Large intestine (tissue), 12 donors: ENCODE results near the gene SLC41A3. TPM values are rescaled to one million over a fixed set of nuclear protein-coding genes. Genes with fewer than 3 reads are reported as not detected.
A peak's percentile ranks its signal among the peaks of the same experiment; 100 is the strongest.

Source experiments
- DNase-seq, 2 donors: peaks; one replicate each; pipeline versions ENCODE4 v3.0.0 to v3.0.0-alpha.2; 2013
- H3K27ac ChIP-seq: one replicate; pipeline ENCODE4 v1.5.1; 2013; ENCODE audit warnings: low read length
- H3K27me3 ChIP-seq: 2 replicates; pipeline ENCODE4 v1.6.1; 2013; ENCODE audit warnings: low read length; ENCODE audit not compliant: control insufficient read depth, insufficient read depth
- H3K36me3 ChIP-seq: 2 replicates; pipeline ENCODE4 v1.6.1; 2013; ENCODE audit warnings: low read length; ENCODE audit not compliant: control insufficient read depth, insufficient read depth
- H3K4me1 ChIP-seq: one replicate; pipeline ENCODE4 v1.6.1; 2013; ENCODE audit warnings: low read length; ENCODE audit not compliant: control insufficient read depth, insufficient read depth
- H3K4me3 ChIP-seq: one replicate; pipeline ENCODE4 v1.5.1; 2013; ENCODE audit warnings: low read length
- H3K9me3 ChIP-seq: one replicate; pipeline ENCODE4 v1.6.1; 2013; ENCODE audit warnings: mild to moderate bottlenecking, low read depth, low read length, moderate library complexity; ENCODE audit not compliant: control insufficient read depth
- WGBS: methylation state at CpG from one replicate; pipeline ENCODE4 v1.1.5; 2013; ENCODE audit warnings: low lambda C conversion rate; ENCODE audit not compliant: insufficient coverage; 5-methylcytosine and 5-hydroxymethylcytosine counted together
- long read RNA-seq, 11 donors: transcript quantifications; one replicate each; lab custom pipeline, GENCODE V29; 2026
- polyA plus RNA-seq: library from polyadenylated mRNA; unstranded; fragments of 120-200 nt; gene quantifications from one replicate; pipeline ENCODE4 v1.2.1, GENCODE V29; 2013

SLC41A3 gene
- 32.8 TPM for polyA plus RNA-seq
- long read RNA-seq, donor 1, partial matches to known transcripts, result 0 of 9 reads
- long read RNA-seq, donor 1, other reads (novel, unspliced or antisense), result 0 of 9 reads
- long read RNA-seq, donor 2, transcript SLC41A3-208 (6 exons, 2,351 nt), result major isoform, 5 of 10 reads
- long read RNA-seq, donor 2, partial matches to known transcripts, result 0 of 10 reads
- long read RNA-seq, donor 2, other reads (novel, unspliced or antisense), result 0 of 10 reads
- long read RNA-seq, donor 3, result 0 reads
- long read RNA-seq, donor 4, partial matches to known transcripts, result 0 of 2 reads
- long read RNA-seq, donor 4, other reads (novel, unspliced or antisense), result 0 of 2 reads
- long read RNA-seq, donor 5, partial matches to known transcripts, result 0 of 3 reads
- long read RNA-seq, donor 5, other reads (novel, unspliced or antisense), result 0 of 3 reads
- long read RNA-seq, donor 6, transcript SLC41A3-203 (11 exons, 2,169 nt), result major isoform, 7 of 21 reads
- long read RNA-seq, donor 6, partial matches to known transcripts, result 12 of 21 reads
- long read RNA-seq, donor 6, other reads (novel, unspliced or antisense), result 0 of 21 reads
- long read RNA-seq, donor 7, transcript SLC41A3-203 (11 exons, 2,169 nt), result major isoform, 5 of 7 reads
- long read RNA-seq, donor 7, partial matches to known transcripts, result 0 of 7 reads
- long read RNA-seq, donor 7, other reads (novel, unspliced or antisense), result 0 of 7 reads
- long read RNA-seq, donor 8, partial matches to known transcripts, result 0 of 7 reads
- long read RNA-seq, donor 8, other reads (novel, unspliced or antisense), result 0 of 7 reads
- long read RNA-seq, donor 9, transcript SLC41A3-203 (11 exons, 2,169 nt), result major isoform, 5 of 9 reads
- long read RNA-seq, donor 9, partial matches to known transcripts, result 0 of 9 reads
- long read RNA-seq, donor 9, other reads (novel, unspliced or antisense), result 0 of 9 reads
- long read RNA-seq, donor 10, partial matches to known transcripts, result 0 of 7 reads
- long read RNA-seq, donor 10, other reads (novel, unspliced or antisense), result 0 of 7 reads
- long read RNA-seq, donor 11, partial matches to known transcripts, result 0 of 5 reads
- long read RNA-seq, donor 11, other reads (novel, unspliced or antisense), result 0 of 5 reads

- WGBS, result 7% methylated on average over 2 of the region's 72 CpGs
- Histone ChIP-seq H3K27ac (peak within 1 kb of the TSS; percentile 64), H3K27me3 (no peaks in the 10 kb centered on the region), H3K9me3 (no peaks in the 10 kb centered on the region), H3K4me1 (peaks cover 3% of the 10 kb centered on the region), H3K4me3 (peak within 1 kb of the TSS; percentile 63), H3K36me3 (no peaks in the 10 kb centered on the region)
- DNase-seq, result peak; percentile 88 to 95
Observed at GRCh38 chr3:126083913-126084767, at the start of gene SLC41A3. TSS of gene SLC41A3 (minus strand) at chr3:126084124. CDS start at chr3:126068219, 15,905 bp downstream.

GRCh38 chr3:126133606-126134005 is 49.7 kb upstream of the SLC41A3 start:
- Histone ChIP-seq H3K4me3 (no peak overlapping the region), H3K9me3 (no peaks in the 10 kb centered on the region), H3K36me3 (peaks cover 23% of the 10 kb centered on the region), H3K27ac (no peak overlapping the region), H3K4me1 (no peaks in the 10 kb centered on the region), H3K27me3 (no peaks in the 10 kb centered on the region)
- no CpG with 5 or more reads among the region's 6 CpGs for WGBS
- no peak for DNase-seq

- H3K9me3 ChIP-seq, result no peaks in the 10 kb centered on the region
- no peaks in the 10 kb centered on the region for H3K4me1 ChIP-seq
- no peak overlapping the region for H3K4me3 ChIP-seq
- DNase-seq, result no peak
- WGBS, result 73% methylated on average over 3 of the region's 14 CpGs
- H3K27me3 ChIP-seq, result no peaks in the 10 kb centered on the region
- no peak overlapping the region for H3K27ac ChIP-seq
- H3K36me3 ChIP-seq, result peaks cover 23% of the 10 kb centered on the region
Observed at GRCh38 chr3:126132751-126133511, 49.0 kb upstream of the SLC41A3 start.

GRCh38 chr3:126131881-126132750 is 48.2 kb upstream of the SLC41A3 start:
- 83% methylated on average over 1 of the region's 16 CpGs for WGBS
- H3K9me3 ChIP-seq, result no peaks in the 10 kb centered on the region
- no peaks in the 10 kb centered on the region for H3K4me1 ChIP-seq
- H3K4me3 ChIP-seq, result no peak overlapping the region
- H3K27ac ChIP-seq, result no peak overlapping the region
- H3K36me3 ChIP-seq, result peaks cover 18% of the 10 kb centered on the region
- H3K27me3 ChIP-seq, result no peaks in the 10 kb centered on the region
- no peak for DNase-seq

GRCh38 chr3:126130981-126131745 is 47.2 kb upstream of the SLC41A3 start:
- Histone ChIP-seq H3K27me3 (no peaks in the 10 kb centered on the region), H3K4me3 (no peak overlapping the region), H3K27ac (no peak overlapping the region), H3K4me1 (no peaks in the 10 kb centered on the region), H3K36me3 (peaks cover 10% of the 10 kb centered on the region), H3K9me3 (no peaks in the 10 kb centered on the region)
- 90% methylated on average over 3 of the region's 19 CpGs for WGBS
- DNase-seq, result no peak

GRCh38 chr3:126130081-126130855 is 46.3 kb upstream of the SLC41A3 start:
- WGBS, result no CpG with 5 or more reads among the region's 15 CpGs
- Histone ChIP-seq H3K27ac (no peak overlapping the region), H3K9me3 (no peaks in the 10 kb centered on the region), H3K4me3 (no peak overlapping the region), H3K4me1 (no peaks in the 10 kb centered on the region), H3K27me3 (no peaks in the 10 kb centered on the region), H3K36me3 (peaks cover 12% of the 10 kb centered on the region)
- DNase-seq, result no peak

GRCh38 chr3:126129398-126129891 is 45.5 kb upstream of the SLC41A3 start:
- no peaks in the 10 kb centered on the region for H3K27me3 ChIP-seq
- no peak for DNase-seq
- no CpG with 5 or more reads among the region's 16 CpGs for WGBS
- peaks cover 12% of the 10 kb centered on the region for H3K36me3 ChIP-seq
- H3K4me3 ChIP-seq, result no peak overlapping the region
- H3K4me1 ChIP-seq, result no peaks in the 10 kb centered on the region
- no peaks in the 10 kb centered on the region for H3K9me3 ChIP-seq
- no peak overlapping the region for H3K27ac ChIP-seq
